ENCODE results near the gene RPL26.

DNA sequence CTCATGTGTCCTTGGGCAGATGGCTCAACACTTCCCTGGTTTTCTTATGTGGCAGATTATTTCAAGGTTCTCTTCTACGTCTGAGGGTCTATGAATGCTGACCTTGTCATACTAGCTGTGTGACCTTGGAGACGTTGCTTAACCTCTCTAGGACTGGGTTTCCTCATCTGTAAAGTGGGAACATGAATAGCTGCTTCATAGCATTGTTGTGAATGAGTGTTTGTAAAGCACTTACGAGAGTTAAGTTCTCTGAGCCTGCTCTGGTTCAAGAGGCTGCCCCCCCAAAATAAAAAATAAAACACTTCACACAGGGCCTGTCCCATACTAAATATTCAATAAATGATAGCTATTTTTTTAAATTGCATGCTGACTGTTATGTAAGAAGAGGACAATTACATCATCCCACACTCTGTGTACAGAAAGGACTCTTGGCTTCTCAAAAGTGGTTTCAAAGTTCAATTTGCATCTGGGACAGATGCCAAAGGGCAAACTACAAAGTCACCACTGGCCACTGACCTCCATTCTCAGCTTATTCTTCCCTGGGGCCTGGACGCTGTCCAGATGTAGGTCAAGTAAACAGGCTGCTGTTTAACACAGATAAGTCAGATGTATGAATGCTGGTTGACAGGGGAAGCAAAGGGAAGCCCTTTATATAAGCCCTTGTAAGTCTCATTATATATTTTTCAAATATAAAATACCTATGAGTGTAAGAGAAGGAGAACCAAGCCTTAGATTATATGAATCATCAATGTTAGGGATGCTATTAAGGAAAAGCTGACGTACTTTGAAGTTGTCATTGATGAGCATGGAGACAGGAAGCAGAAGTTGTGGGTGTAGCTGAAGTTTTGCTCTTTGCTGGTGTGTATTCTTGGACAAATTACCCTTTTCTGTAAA is 37.3 kb upstream of the RPL26 start:
- no peak for TF ChIP-seq ZC3H10 (CRISPR knock-in tag; IDR thresholded peaks at IDR 0.05)
- no peak for TF ChIP-seq ISL1 (CRISPR knock-in tag; IDR thresholded peaks at IDR 0.05)
- no peak for TF ChIP-seq CSDC2 (CRISPR knock-in tag; IDR thresholded peaks at IDR 0.05)
- TF ChIP-seq, protein P1, sequence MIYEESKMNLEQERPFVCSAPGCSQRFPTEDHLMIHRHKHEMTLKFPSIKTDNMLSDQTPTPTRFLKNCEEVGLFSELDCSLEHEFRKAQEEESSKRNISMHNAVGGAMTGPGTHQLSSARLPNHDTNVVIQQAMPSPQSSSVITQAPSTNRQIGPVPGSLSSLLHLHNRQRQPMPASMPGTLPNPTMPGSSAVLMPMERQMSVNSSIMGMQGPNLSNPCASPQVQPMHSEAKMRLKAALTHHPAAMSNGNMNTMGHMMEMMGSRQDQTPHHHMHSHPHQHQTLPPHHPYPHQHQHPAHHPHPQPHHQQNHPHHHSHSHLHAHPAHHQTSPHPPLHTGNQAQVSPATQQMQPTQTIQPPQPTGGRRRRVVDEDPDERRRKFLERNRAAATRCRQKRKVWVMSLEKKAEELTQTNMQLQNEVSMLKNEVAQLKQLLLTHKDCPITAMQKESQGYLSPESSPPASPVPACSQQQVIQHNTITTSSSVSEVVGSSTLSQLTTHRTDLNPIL (CRISPR knock-in tag; IDR thresholded peaks at IDR 0.05; ENCODE audit: low read depth), result no peak
- TF ChIP-seq TOX (CRISPR knock-in tag; IDR thresholded peaks at IDR 0.05; ENCODE audit: borderline replicate concordance), result no peak
- no peak for TF ChIP-seq ZFP3 (CRISPR knock-in tag; IDR thresholded peaks at IDR 0.05)
- TF ChIP-seq, protein P2, sequence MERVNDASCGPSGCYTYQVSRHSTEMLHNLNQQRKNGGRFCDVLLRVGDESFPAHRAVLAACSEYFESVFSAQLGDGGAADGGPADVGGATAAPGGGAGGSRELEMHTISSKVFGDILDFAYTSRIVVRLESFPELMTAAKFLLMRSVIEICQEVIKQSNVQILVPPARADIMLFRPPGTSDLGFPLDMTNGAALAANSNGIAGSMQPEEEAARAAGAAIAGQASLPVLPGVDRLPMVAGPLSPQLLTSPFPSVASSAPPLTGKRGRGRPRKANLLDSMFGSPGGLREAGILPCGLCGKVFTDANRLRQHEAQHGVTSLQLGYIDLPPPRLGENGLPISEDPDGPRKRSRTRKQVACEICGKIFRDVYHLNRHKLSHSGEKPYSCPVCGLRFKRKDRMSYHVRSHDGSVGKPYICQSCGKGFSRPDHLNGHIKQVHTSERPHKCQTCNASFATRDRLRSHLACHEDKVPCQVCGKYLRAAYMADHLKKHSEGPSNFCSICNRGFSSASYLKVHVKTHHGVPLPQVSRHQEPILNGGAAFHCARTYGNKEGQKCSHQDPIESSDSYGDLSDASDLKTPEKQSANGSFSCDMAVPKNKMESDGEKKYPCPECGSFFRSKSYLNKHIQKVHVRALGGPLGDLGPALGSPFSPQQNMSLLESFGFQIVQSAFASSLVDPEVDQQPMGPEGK (CRISPR knock-in tag; IDR thresholded peaks at IDR 0.05; ENCODE audit: borderline replicate concordance), result no peak
- TF ChIP-seq ZNF8 (CRISPR knock-in tag; IDR thresholded peaks at IDR 0.05), result no peak
- no peak for TF ChIP-seq BACH2 (CRISPR knock-in tag; IDR thresholded peaks at IDR 0.05; ENCODE audit: borderline replicate concordance)
- TF ChIP-seq, protein P3, sequence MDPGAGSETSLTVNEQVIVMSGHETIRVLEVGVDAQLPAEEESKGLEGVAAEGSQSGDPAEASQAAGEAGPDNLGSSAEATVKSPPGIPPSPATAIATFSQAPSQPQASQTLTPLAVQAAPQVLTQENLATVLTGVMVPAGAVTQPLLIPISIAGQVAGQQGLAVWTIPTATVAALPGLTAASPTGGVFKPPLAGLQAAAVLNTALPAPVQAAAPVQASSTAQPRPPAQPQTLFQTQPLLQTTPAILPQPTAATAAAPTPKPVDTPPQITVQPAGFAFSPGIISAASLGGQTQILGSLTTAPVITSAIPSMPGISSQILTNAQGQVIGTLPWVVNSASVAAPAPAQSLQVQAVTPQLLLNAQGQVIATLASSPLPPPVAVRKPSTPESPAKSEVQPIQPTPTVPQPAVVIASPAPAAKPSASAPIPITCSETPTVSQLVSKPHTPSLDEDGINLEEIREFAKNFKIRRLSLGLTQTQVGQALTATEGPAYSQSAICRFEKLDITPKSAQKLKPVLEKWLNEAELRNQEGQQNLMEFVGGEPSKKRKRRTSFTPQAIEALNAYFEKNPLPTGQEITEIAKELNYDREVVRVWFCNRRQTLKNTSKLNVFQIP (CRISPR knock-in tag; IDR thresholded peaks at IDR 0.05; ENCODE audit: borderline replicate concordance, low read depth), result no peak
- TF ChIP-seq, protein P4, sequence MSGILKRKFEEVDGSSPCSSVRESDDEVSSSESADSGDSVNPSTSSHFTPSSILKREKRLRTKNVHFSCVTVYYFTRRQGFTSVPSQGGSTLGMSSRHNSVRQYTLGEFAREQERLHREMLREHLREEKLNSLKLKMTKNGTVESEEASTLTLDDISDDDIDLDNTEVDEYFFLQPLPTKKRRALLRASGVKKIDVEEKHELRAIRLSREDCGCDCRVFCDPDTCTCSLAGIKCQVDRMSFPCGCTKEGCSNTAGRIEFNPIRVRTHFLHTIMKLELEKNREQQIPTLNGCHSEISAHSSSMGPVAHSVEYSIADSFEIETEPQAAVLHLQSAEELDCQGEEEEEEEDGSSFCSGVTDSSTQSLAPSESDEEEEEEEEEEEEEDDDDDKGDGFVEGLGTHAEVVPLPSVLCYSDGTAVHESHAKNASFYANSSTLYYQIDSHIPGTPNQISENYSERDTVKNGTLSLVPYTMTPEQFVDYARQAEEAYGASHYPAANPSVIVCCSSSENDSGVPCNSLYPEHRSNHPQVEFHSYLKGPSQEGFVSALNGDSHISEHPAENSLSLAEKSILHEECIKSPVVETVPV (CRISPR knock-in tag; IDR thresholded peaks at IDR 0.05), result no peak
- no peak for TF ChIP-seq SNAI2 (CRISPR knock-in tag; IDR thresholded peaks at IDR 0.05)

Measured in SK-N-SH treated with all-trans-retinoic acid at 6 μM for 48 hours (cell line).